ENCODE data around the gene SPTB.

DNA sequence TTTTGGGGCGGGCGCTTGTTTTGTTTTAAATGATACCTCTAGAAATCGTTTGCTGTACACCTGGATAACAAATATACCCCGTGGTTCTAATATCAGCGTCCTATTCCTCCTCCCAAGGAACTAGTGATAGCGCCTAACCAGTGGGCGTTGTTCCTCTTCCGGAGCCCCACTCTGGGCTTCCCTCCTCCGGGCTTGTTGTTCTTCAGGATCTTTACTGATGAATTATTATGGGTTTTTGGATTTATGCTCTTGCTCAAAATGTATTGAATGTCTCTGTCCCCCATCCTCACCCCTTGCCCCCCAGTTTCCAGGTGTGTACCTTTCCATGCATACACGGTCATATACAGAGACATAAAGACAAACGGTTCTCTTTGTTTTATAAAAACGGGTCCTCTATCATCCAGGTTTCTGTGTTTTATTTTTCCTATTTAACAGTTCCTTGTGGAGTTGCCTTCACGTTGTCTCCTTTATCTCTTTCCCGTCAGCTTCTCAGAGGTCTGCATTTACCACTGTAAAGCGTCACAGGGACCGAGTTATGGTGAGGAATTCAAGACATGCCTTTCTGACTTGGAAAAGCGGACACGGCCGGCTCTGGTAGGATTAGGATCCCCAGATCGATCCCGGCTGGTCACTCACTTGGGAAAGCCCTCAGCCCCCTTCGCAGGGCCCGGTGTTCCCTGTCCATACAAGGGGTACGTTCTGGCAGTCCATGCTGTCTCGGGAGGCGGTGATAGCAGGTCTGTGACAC is 176.1 kb downstream of the SPTB start:
- TF ChIP-seq CTCF (IDR thresholded peaks at IDR 0.05) (no peak), POLR2A (IDR thresholded peaks at IDR 0.05) (no peak)

All from esophagus squamous epithelium (tissue), 4 donors.